Glutamatergic neuron (in vitro differentiated cells): ENCODE results near the gene SPATA12. TPM values are rescaled to one million over a fixed set of nuclear protein-coding genes. Genes with fewer than 3 reads are reported as not detected.
A peak's percentile ranks its signal among the peaks of the same experiment; 100 is the strongest.

Experiments
- DNase-seq: peaks from one replicate; pipeline ENCODE4 v3.0.0; 2022
- H3K27ac Mint-ChIP-seq: one replicate; pipeline ENCODE4 v1.8.0; 2020; ENCODE audit warnings: mild to moderate bottlenecking, mixed read lengths, inconsistent platforms; ENCODE audit not compliant: unreplicated experiment
- H3K27me3 Mint-ChIP-seq: one replicate; pipeline ENCODE4 v1.8.0; 2020; ENCODE audit warnings: mild to moderate bottlenecking, moderate library complexity, mixed read lengths, inconsistent platforms; ENCODE audit not compliant: unreplicated experiment
- H3K36me3 Mint-ChIP-seq: one replicate; pipeline ENCODE4 v1.8.0; 2020; ENCODE audit warnings: mild to moderate bottlenecking, mixed read lengths, inconsistent platforms; ENCODE audit not compliant: unreplicated experiment
- H3K4me1 Mint-ChIP-seq: one replicate; pipeline ENCODE4 v1.8.0; 2020; ENCODE audit warnings: mild to moderate bottlenecking, low read depth, mixed read lengths, inconsistent platforms; ENCODE audit not compliant: unreplicated experiment
- H3K4me3 Mint-ChIP-seq: one replicate; pipeline ENCODE4 v1.8.0; 2020; ENCODE audit warnings: mild to moderate bottlenecking, mixed read lengths, inconsistent platforms; ENCODE audit not compliant: unreplicated experiment
- H3K9me3 Mint-ChIP-seq: one replicate; pipeline ENCODE4 v1.8.0; 2020; ENCODE audit warnings: mild to moderate bottlenecking, moderate library complexity, mixed read lengths, inconsistent platforms; ENCODE audit not compliant: unreplicated experiment
- CTCF ChIP-seq: fragments of 200-600 bp; sonication (generic); IDR thresholded peaks from one replicate; pipeline ENCODE4 v1.5.0; 2021; ENCODE audit not compliant: partially characterized antibody, unreplicated experiment
- total RNA-seq: library from RNA; stranded (reverse); fragmentation: NEBNext Ultra II Directional; extraction: Animal tissue kit (Norgen Biotek cat#: 25700); gene quantifications from one replicate; pipeline ENCODE4 v1.2.1, GENCODE V29; 2021; ENCODE audit not compliant: unreplicated experiment

SPATA12 gene
- total RNA-seq, 1 donor from 2014 or later: not detected

DNA sequence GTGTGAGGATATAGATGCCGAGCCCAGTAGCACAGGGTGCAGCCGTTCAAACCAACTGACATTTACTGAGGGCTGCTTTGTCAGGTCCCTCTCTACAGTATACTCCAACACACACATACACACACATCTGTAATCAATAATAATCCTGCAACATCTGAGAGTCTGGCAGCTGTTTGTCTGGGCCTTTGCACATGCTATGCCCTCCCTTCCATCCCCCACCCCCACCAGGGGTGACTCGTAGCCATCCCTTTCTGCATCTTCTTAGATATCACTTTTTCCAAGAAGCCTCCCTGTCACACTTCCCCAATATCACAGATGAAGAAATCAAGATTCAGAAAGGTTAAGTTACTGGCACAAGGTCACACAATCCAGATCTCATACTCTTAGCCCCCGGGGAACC lies 13.7 kb downstream of the SPATA12 start:
- Mint-ChIP-seq H3K36me3 (no peaks in the 10 kb centered on the region), H3K27ac (no peak overlapping the region), H3K9me3 (no peaks in the 10 kb centered on the region), H3K4me3 (no peak overlapping the region), H3K27me3 (peaks cover 7% of the 10 kb centered on the region), H3K4me1 (peaks cover 1% of the 10 kb centered on the region)
- DNase-seq: no peak
- TF ChIP-seq CTCF: no peak

DNA sequence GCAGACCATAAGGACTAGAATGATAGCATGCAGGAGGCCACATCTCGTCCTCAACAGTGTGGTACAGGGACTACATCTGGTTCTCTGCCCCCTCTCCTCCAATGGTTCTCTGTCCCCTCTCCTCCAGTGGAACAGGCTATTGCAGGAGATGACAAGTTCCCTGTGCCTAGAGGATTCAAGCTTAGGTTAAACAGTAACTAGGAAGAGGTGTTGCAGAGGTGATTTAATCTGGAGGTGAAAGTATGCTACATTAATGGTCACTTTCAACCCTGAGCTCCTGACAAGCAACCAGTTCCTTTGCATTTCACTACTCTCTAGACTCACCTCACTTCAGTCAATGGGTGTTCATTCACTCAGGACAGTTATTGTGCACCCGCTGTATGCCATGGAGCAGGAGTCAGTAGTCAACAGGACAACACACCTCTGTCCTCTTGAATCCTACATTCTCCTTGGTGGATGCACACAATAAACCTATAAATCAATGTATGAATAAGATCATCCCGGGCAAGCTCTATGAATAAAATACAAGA lies 16.0 kb downstream of the SPATA12 start:
- no peaks in the 10 kb centered on the region for H3K9me3 Mint-ChIP-seq
- H3K4me1 Mint-ChIP-seq: no peaks in the 10 kb centered on the region
- H3K27ac Mint-ChIP-seq: no peak overlapping the region
- H3K36me3 Mint-ChIP-seq: no peaks in the 10 kb centered on the region
- no peak for TF ChIP-seq CTCF
- no peak overlapping the region for H3K4me3 Mint-ChIP-seq
- peaks cover 7% of the 10 kb centered on the region for H3K27me3 Mint-ChIP-seq
- no peak for DNase-seq

DNA sequence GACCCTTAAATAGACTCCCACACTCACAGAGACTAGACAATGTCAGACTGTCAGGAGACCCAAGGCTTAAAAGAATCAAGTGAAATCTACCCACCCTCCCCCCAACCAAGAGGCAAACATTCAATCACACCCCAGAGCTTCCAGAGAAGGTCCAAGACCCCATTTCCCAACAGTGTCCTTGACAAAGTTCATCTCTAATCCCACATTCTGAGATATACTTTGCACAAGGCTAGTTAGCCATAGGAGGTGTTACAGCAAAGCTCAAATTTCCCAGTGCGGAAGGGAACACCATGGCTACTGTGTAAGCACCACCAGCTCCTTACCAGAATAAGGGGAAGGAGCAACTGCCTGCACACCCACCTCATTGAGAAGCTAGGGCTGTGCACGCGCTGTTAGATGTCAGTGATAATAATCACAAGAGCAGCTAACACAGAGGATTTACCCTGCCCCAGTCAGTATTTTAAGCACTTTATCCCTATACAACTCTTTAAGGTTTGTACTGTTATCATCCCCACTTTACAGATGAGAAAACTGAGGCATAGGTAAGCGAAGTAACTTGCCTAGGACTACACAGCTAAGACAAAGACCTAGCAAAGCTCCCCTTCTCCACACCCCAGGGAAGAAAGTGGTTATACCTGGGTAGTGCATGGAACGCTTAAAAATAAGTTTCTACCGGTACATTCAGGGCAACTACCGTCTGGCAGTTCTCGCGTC lies 17.3 kb downstream of the SPATA12 start:
- no peak for TF ChIP-seq CTCF
- Mint-ChIP-seq H3K4me1 (no peaks in the 10 kb centered on the region), H3K9me3 (no peaks in the 10 kb centered on the region), H3K36me3 (no peaks in the 10 kb centered on the region), H3K27ac (no peak overlapping the region), H3K27me3 (peaks cover 7% of the 10 kb centered on the region), H3K4me3 (peak overlapping the region; percentile 79)
- no peak for DNase-seq

GRCh38 chr3:57078344-57078634 lies 17.8 kb downstream of the SPATA12 start:
- Mint-ChIP-seq H3K27me3 (peaks cover 5% of the 10 kb centered on the region), H3K27ac (no peak overlapping the region), H3K9me3 (no peaks in the 10 kb centered on the region), H3K4me1 (no peaks in the 10 kb centered on the region), H3K36me3 (no peaks in the 10 kb centered on the region), H3K4me3 (peak overlapping the region; percentile 79)
- peak; percentile 57 for DNase-seq
- no peak for TF ChIP-seq CTCF

- no peaks in the 10 kb centered on the region for H3K9me3 Mint-ChIP-seq
- H3K36me3 Mint-ChIP-seq: no peaks in the 10 kb centered on the region
- H3K27ac Mint-ChIP-seq: no peak overlapping the region
- H3K27me3 Mint-ChIP-seq: peaks cover 5% of the 10 kb centered on the region
- H3K4me1 Mint-ChIP-seq: no peaks in the 10 kb centered on the region
- no peak for TF ChIP-seq CTCF
- H3K4me3 Mint-ChIP-seq: peak overlapping the region; percentile 79
- DNase-seq: peak; percentile 81
Measured at GRCh38 chr3:57078635-57079473, 18.4 kb downstream of the SPATA12 start.
